Activated CD4-positive, alpha-beta T cell treated with anti-CD3 and anti-CD28 coated beads for 36 hours (primary cell): ENCODE measurements around the gene IL10. TPM values are rescaled to one million over a fixed set of nuclear protein-coding genes. Genes with fewer than 3 reads are reported as not detected.
"Not testable (repeated sequence)": the region's sequence is repeated elsewhere in the genome, so short reads cannot be mapped to it uniquely, and the experiment has no call there.

Experiments used
- ATAC-seq: fragments of 200-7000 bp; cut with Tn5 transposase; one replicate; pipeline ENCODE4 v1.10.0; 2021; ENCODE audit warnings: mild to moderate bottlenecking, moderate library complexity
- CTCF ChIA-PET: fragments of 350-600 bp; sonication (Branson Sonifier 250); formaldehyde crosslinking; loops from one replicate; lab custom pipeline; 2021; ENCODE audit warnings: antibody characterized with exemption; lab: Charles Lee
- POLR2A ChIA-PET: fragments of 350-600 bp; sonication (Branson Sonifier 250); formaldehyde crosslinking; loops from one replicate; lab custom pipeline; 2021; ENCODE audit warnings: antibody characterized with exemption, inconsistent platforms; lab: Charles Lee
- DNase-seq: peaks from one replicate; pipeline ENCODE4 v3.0.0-alpha.2; 2020
- H3K27ac Mint-ChIP-seq: one replicate; pipeline ENCODE4 v1.8.0; 2021; ENCODE audit warnings: mixed read lengths
- H3K27me3 Mint-ChIP-seq: one replicate; pipeline ENCODE4 v1.8.0; 2021; ENCODE audit warnings: mixed read lengths
- H3K36me3 Mint-ChIP-seq: one replicate; pipeline ENCODE4 v1.8.0; 2021; ENCODE audit warnings: low read depth, mixed read lengths
- H3K4me1 Mint-ChIP-seq: one replicate; pipeline ENCODE4 v1.8.0; 2021; ENCODE audit warnings: mixed read lengths
- H3K4me3 Mint-ChIP-seq: one replicate; pipeline ENCODE4 v1.8.0; 2021; ENCODE audit warnings: mild to moderate bottlenecking, moderate library complexity, mixed read lengths
- H3K9me3 Mint-ChIP-seq: one replicate; pipeline ENCODE4 v1.8.0; 2021; ENCODE audit warnings: low read depth, mixed read lengths
- intact Hi-C, 2 experiments: fragments of 100-400 bp; cut with DNase I in 1 of 2; cut with micrococcal nuclease in 1 of 2; formaldehyde crosslinking; loops; one replicate each; pipeline versions ENCODE4 v1.14.2 to v1.15.1; 2022 to 2024; cut with DNase I, micrococcal nuclease
- total RNA-seq, 2 experiments: library from RNA; stranded (reverse); gene quantifications; one replicate each; pipeline ENCODE4 v1.2.3, GENCODE V29; 2021

The IL10 gene
- total RNA-seq, 2 experiments from 2014 or later = 1.3 to 1.6 TPM

GRCh38 chr1:206768472-206769303 lies 3.6 kb downstream of the IL10 start:
- no peaks in the 10 kb centered on the region for H3K9me3 Mint-ChIP-seq
- ATAC-seq = peak; percentile 7
- H3K4me3 Mint-ChIP-seq = no peak overlapping the region
- DNase-seq = no peak
- POLR2A ChIA-PET = interaction anchor here (0.7 to 1.6 kb wide), 9 partner anchors 10 to 137 kb away, joined by 3 to 7 read pairs (median 4); no protein-coding TSS in a partner anchor
- CTCF ChIA-PET = interaction anchor here (0.6 to 6.8 kb wide), 27 partner anchors 11 to 662 kb away, joined by 3 to 37 read pairs (median 5); no protein-coding TSS in a partner anchor
- H3K27me3 Mint-ChIP-seq = peaks cover 22% of the 10 kb centered on the region
- intact Hi-C loops = loop anchor here (1.0 to 5.0 kb wide), 5 partner anchors 11 to 81 kb away; no protein-coding TSS in a partner anchor
- H3K4me1 Mint-ChIP-seq = peaks cover 75% of the 10 kb centered on the region
- H3K36me3 Mint-ChIP-seq = no peaks in the 10 kb centered on the region
- peak overlapping the region; percentile 14 for H3K27ac Mint-ChIP-seq

GRCh38 chr1:206766251-206766856 lies 5.9 kb downstream of the IL10 start:
- Mint-ChIP-seq H3K9me3 (no peaks in the 10 kb centered on the region), H3K4me1 (peaks cover 63% of the 10 kb centered on the region), H3K27ac (peak overlapping the region; percentile 44), H3K4me3 (peak overlapping the region; percentile 29), H3K27me3 (peaks cover 10% of the 10 kb centered on the region), H3K36me3 (no peaks in the 10 kb centered on the region)
- peak; percentile 82 for DNase-seq
- peak; percentile 64 for ATAC-seq
- intact Hi-C loops = loop anchor here (1.0 to 5.0 kb wide), 4 partner anchors 28 to 79 kb away; no protein-coding TSS in a partner anchor
- ChIA-PET CTCF (interaction anchor here (0.6 to 6.8 kb wide), 20 partner anchors 9 to 146 kb away, joined by 3 to 37 read pairs (median 4); partner anchors contain the start of gene IL20), POLR2A (interaction anchor here (0.7 kb wide), 1 partner anchor 43 kb away, joined by 4 read pairs; no protein-coding TSS in a partner anchor)

- H3K9me3 Mint-ChIP-seq, ATAC-seq, POLR2A ChIA-PET, H3K4me3 Mint-ChIP-seq, H3K36me3 Mint-ChIP-seq, H3K27me3 Mint-ChIP-seq: not testable (repeated sequence)
- DNase-seq = peak; percentile 37
- CTCF ChIA-PET = interaction anchor here (0.6 to 6.8 kb wide), 25 partner anchors 8 to 147 kb away, joined by 3 to 37 read pairs (median 4); no protein-coding TSS in a partner anchor
- intact Hi-C loops = loop anchor here (1.0 to 5.0 kb wide), 4 partner anchors 27 to 78 kb away; no protein-coding TSS in a partner anchor
- H3K4me1 Mint-ChIP-seq = peaks cover 57% of the 10 kb centered on the region
- H3K27ac Mint-ChIP-seq = peak overlapping the region; percentile 4
These were observed 6.5 kb downstream of the IL10 start for GRCh38 chr1:206765771-206766170.

GRCh38 chr1:206762741-206763364 lies 9.4 kb downstream of the IL10 start:
- ATAC-seq, intact Hi-C loops, DNase-seq, H3K27me3 Mint-ChIP-seq, H3K4me3 Mint-ChIP-seq, H3K9me3 Mint-ChIP-seq, H3K36me3 Mint-ChIP-seq, POLR2A ChIA-PET, H3K27ac Mint-ChIP-seq: not testable (repeated sequence)
- peaks cover 30% of the 10 kb centered on the region for H3K4me1 Mint-ChIP-seq
- CTCF ChIA-PET = interaction anchor here (0.7 to 4.1 kb wide), 6 partner anchors 8 to 49 kb away, joined by 3 to 21 read pairs (median 4); partner anchors contain the start of genes IL10 and IL19

- Mint-ChIP-seq H3K4me1 (peaks cover 21% of the 10 kb centered on the region), H3K36me3 (no peaks in the 10 kb centered on the region), H3K9me3 (no peaks in the 10 kb centered on the region), H3K4me3 (no peak overlapping the region), H3K27me3 (peaks cover 3% of the 10 kb centered on the region), H3K27ac (no peak overlapping the region)
- ChIA-PET CTCF (interaction anchor here (0.7 to 4.1 kb wide), 15 partner anchors 10 to 172 kb away, joined by 3 to 21 read pairs (median 3); partner anchors contain the start of genes IL10 and IL19), POLR2A (no interaction called here)
- ATAC-seq = no peak
- intact Hi-C loops = no loop called here
- no peak for DNase-seq
These were observed 11.0 kb downstream of the IL10 start for GRCh38 chr1:206761159-206761768.

GRCh38 chr1:206760590-206760989 lies 11.7 kb downstream of the IL10 start:
- Mint-ChIP-seq H3K4me3 (no peak overlapping the region), H3K4me1 (peaks cover 19% of the 10 kb centered on the region), H3K27ac (no peak overlapping the region), H3K9me3 (no peaks in the 10 kb centered on the region), H3K36me3 (no peaks in the 10 kb centered on the region), H3K27me3 (peaks cover 3% of the 10 kb centered on the region)
- DNase-seq (no peak), ATAC-seq (no peak)
- POLR2A ChIA-PET = no interaction called here
- CTCF ChIA-PET = interaction anchor here (0.7 to 4.1 kb wide), 9 partner anchors 11 to 172 kb away, joined by 3 to 21 read pairs (median 4); partner anchors contain the start of genes IL10 and IL19
- intact Hi-C loops = no loop called here

GRCh38 chr1:206757524-206758266 lies 14.6 kb downstream of the IL10 start:
- Mint-ChIP-seq H3K36me3 (no peaks in the 10 kb centered on the region), H3K4me3 (no peak overlapping the region), H3K4me1 (peaks cover 30% of the 10 kb centered on the region), H3K9me3 (no peaks in the 10 kb centered on the region), H3K27ac (no peak overlapping the region), H3K27me3 (no peaks in the 10 kb centered on the region)
- intact Hi-C loops = loop anchor here (1.0 to 2.0 kb wide), 3 partner anchors 12 to 46 kb away; no protein-coding TSS in a partner anchor
- peak; percentile 56 for DNase-seq
- CTCF ChIA-PET = interaction anchor here (0.6 to 5.1 kb wide), 4 partner anchors 9 to 37 kb away, joined by 3 to 37 read pairs (median 20); partner anchors contain the start of gene IL19
- POLR2A ChIA-PET = interaction anchor here (0.5 to 2.0 kb wide), 3 partner anchors 12 to 46 kb away, joined by 4 to 9 read pairs (median 4); no protein-coding TSS in a partner anchor
- peak; percentile 93 for ATAC-seq

- Mint-ChIP-seq H3K4me3 (no peak overlapping the region), H3K4me1 (peaks cover 31% of the 10 kb centered on the region), H3K36me3 (no peaks in the 10 kb centered on the region), H3K27me3 (no peaks in the 10 kb centered on the region), H3K9me3 (no peaks in the 10 kb centered on the region), H3K27ac (no peak overlapping the region)
- ChIA-PET POLR2A (interaction anchor here (0.6 kb wide), 1 partner anchor 49 kb away, joined by 3 read pairs; no protein-coding TSS in a partner anchor), CTCF (interaction anchor here (0.6 to 1.6 kb wide), 3 partner anchors 12 to 157 kb away, joined by 3 to 5 read pairs (median 4); no protein-coding TSS in a partner anchor)
- DNase-seq (no peak), ATAC-seq (no peak)
- intact Hi-C loops = no loop called here
These were observed 18.3 kb downstream of the IL10 start for GRCh38 chr1:206754011-206754410.

- H3K27ac Mint-ChIP-seq = no peak overlapping the region
- no peaks in the 10 kb centered on the region for H3K36me3 Mint-ChIP-seq
- no peak for ATAC-seq
- no peak for DNase-seq
- peaks cover 3% of the 10 kb centered on the region for H3K27me3 Mint-ChIP-seq
- intact Hi-C loops = no loop called here
- H3K4me3 Mint-ChIP-seq = no peak overlapping the region
- CTCF ChIA-PET = interaction anchor here (0.8 to 1.3 kb wide), 3 partner anchors 12 to 56 kb away, joined by 3 to 4 read pairs (median 3); no protein-coding TSS in a partner anchor
- H3K4me1 Mint-ChIP-seq = peaks cover 37% of the 10 kb centered on the region
- POLR2A ChIA-PET = no interaction called here
- H3K9me3 Mint-ChIP-seq = no peaks in the 10 kb centered on the region
These were observed 19.2 kb downstream of the IL10 start for GRCh38 chr1:206753141-206753540.
